NCI-H345 treated with DMSO at 0.1 percent for 48 hours (cell line): Measurements from ENCODE around the gene ADD2.

Experiments
- DNase-seq: peaks from one replicate; lab custom pipeline; 2025; ENCODE audit not compliant: unreplicated experiment; lab: John Stamatoyannopoulos, UW

Gene ADD2

DNA sequence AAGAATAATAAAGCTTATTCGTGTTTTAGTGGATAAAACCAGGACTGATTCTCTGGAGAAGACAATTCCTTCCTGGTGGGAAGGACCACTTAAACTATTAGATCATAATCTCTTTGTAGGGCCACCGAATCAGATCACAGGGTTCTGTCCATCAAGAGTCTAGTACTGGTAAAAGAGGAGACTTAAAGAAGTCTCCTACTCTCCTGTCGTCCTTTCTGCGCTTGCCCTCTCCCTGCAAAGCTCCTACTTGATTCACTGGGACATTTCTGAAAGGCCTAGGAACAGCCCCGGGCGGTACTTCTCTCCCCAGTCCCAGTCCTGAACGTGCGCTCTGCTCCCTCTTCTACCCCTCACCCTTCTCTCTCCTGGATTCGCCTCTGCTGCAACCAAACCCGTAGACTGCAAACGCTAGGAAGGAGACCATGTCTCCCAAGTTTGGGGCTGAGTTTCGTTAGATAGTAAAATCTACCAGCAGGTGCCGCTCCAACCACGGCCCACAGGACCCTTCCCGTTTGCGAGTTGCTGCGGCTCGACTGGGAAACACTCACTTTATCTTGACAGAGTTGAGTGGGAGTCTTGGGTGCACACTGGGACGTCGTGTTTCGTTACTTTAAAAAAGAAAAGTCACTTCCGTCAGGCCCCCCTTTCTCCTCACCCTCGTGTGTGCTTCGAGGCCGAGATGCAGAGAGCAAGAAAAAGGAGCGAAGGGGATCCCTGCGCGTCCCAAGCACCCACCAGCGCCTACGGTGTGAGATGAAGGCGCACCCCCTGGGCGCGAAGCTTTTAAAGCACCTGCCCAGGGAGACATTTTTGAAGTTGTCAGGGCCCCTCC lies 21.5 kb upstream of the ADD2 start:
- DNase-seq = peak; percentile 57

- peak; percentile 29 for DNase-seq
Measured at GRCh38 chr2:70785137-70785911, 17.3 kb upstream of the ADD2 start.

DNA sequence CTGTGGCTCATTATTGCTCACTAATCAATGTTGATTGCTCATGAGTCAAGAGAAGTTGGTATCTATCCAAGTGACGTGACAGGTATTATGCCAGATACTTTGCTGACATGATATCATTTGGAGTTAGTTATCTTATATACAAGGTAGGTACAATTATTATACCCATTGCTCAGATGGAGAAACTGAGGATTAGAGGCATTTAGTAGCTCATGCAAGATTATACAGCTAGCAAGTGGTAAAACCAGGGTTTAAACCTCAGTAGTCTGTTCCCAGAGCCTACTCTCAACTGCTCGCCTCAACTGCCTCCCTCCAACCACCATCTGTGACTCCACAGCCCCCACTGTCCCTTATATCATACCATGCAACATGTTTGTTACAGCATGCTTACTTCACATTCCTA lies 16.3 kb upstream of the ADD2 start:
- DNase-seq = no peak

GRCh38 chr2:70779911-70780545 lies 12.0 kb upstream of the ADD2 start:
- DNase-seq = no peak

GRCh38 chr2:70779491-70779890 lies 11.5 kb upstream of the ADD2 start:
- DNase-seq = no peak

GRCh38 chr2:70778676-70779075 lies 10.7 kb upstream of the ADD2 start:
- no peak for DNase-seq

DNA sequence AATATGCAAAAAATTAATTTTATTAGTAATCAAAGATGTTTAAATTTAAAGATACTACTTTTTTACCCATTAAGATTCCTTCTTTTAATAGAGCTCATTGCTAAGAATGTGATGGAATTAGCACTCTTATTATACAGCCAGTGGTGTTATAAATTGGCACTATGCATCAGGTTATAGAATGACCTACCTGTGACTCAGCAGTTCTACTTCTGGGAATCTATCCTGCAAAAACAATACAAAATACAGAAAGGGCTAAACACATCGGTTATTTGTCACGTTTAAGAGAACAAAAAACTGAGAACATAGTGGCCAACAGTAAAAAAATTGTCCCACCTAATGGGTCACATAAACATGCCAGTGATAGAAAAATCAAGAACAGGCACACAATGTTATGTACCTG lies 9.4 kb upstream of the ADD2 start:
- DNase-seq = no peak

DNA sequence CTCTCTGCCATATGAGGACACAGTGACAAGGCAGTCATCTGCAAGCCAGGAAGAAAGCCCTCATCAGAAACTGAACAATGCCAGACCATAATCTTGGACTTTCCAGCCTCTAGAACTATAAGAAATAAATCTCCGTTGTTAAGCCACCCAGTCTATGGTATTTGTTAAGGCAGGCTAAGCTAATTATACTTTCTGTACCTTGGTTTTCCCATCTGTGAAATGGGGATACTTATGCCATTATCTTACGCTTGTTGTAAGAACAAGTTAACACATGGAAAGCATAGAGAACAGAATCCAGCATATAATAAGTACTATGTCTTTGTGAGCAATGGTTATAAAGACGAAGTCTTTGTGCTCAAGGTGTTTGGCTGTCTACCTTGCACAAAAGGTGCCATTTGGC lies 8.3 kb upstream of the ADD2 start:
- no peak for DNase-seq

DNA sequence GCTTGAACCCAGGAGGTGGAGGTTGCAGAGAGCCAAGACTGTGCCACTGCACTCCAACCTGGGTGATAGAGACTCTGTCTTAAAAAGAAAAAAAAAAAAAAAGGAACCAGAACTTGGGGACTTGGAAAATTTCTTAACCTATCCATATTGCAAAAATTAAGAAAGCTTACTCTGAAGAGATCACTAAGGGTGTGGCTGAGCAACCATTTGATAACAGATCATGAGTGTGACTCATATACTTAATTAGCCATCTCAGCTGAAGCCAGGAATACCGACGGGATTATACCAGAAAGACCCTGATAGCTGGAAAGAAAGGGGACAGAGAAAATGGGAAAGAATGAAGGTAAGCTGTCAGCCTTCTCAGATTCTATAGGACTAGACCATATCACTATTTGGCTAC lies 7.1 kb upstream of the ADD2 start:
- no peak for DNase-seq

GRCh38 chr2:70772486-70773155 lies 4.6 kb upstream of the ADD2 start:
- DNase-seq = no peak

DNA sequence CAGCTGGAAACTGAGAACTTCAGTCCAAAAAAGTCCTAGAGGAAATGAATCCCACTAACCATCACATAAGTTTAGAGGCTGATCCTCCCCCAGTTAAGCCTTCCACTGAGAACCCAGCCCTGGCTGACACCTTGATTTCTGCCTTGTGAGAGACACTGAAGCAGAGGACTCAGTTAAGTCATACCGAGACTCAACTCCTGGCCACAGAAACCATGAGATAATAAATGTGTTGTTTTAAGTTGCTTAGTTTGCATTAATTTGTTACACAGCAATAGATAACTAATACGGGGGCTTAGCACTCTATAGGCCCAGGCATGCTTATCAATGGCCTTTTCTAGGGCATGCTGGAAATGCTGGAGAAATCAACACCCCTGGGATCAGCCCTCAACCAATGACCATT lies 3.4 kb upstream of the ADD2 start:
- DNase-seq = no peak

- no peak for DNase-seq
Measured at GRCh38 chr2:70769450-70769849, 1.4 kb upstream of the ADD2 start.

GRCh38 chr2:70768590-70769085 lies 638 bp upstream of the ADD2 start:
- no peak for DNase-seq

- DNase-seq = peak; percentile 32
Measured at GRCh38 chr2:70767079-70767698, 811 bp downstream of the ADD2 start.

GRCh38 chr2:70766357-70767078 lies 1.5 kb downstream of the ADD2 start:
- DNase-seq = no peak

- no peak for DNase-seq
Measured at GRCh38 chr2:70765507-70765906, 2.5 kb downstream of the ADD2 start.

- no peak for DNase-seq
Measured at GRCh38 chr2:70759446-70759845, 8.6 kb downstream of the ADD2 start.

- DNase-seq = no peak
Measured at GRCh38 chr2:70757966-70758365, 10.0 kb downstream of the ADD2 start.

- no peak for DNase-seq
Measured at GRCh38 chr2:70757360-70757759, 10.6 kb downstream of the ADD2 start.

- no peak for DNase-seq
Measured at GRCh38 chr2:70756128-70756527, 11.9 kb downstream of the ADD2 start.
